HepG2 (cell line): ENCODE results near the gene CCDC85C. TPM values are rescaled to one million over a fixed set of nuclear protein-coding genes. Genes with fewer than 3 reads are reported as not detected.

Experiments used
- ATAC-seq: fragments of 200-7000 bp; cut with Tn5 transposase; 3 replicates; pipeline ENCODE4 v1.9.1; 2020; ENCODE audit warnings: mild to moderate bottlenecking, moderate library complexity
- BruUV-seq: library from RNA; stranded (reverse); fragments of 400-500 nt; replicated peaks from 2 replicates; lab custom pipeline; 2021; lab: Mats Ljungman, UMichigan
- CTCF ChIA-PET: fragments of 300-600 bp; formaldehyde crosslinking; extraction: SDS; loops from one replicate; lab custom pipeline; 2021; ENCODE audit warnings: low total read pairs, inconsistent platforms, low intra/inter-chr PET ratio; lab: Yijun Ruan, JAX
- POLR2A ChIA-PET: fragments of 350-600 bp; sonication (Branson Sonifier 250); formaldehyde crosslinking; loops from one replicate; lab custom pipeline; 2020; ENCODE audit warnings: antibody characterized with exemption, inconsistent platforms; lab: Yijun Ruan, JAX
- DNase-seq: peaks from one replicate; pipeline ENCODE4 v3.0.0-alpha.2; 2015; ENCODE audit warnings: low spot score
- FAIRE-seq: peaks from 3 replicates; lab custom pipeline; 2011; peaks lifted over from hg19 to GRCh38; lab: Jason Lieb, UNC
- H2AFZ ChIP-seq: one replicate; pipeline ENCODE4 v1.6.1; 2011; ENCODE audit warnings: low read length, inconsistent platforms
- H3K27ac ChIP-seq: fragments of 300-600 bp; 3 replicates; pipeline ENCODE4 v1.8.0; 2011; ENCODE audit warnings: mixed run types, mild to moderate bottlenecking, mixed read lengths, low read length, inconsistent platforms; ENCODE audit not compliant: insufficient read depth; ENCODE audit errors: extremely low read length
- H3K27me3 ChIP-seq, 2 experiments: fragments of 200-600 bp in 1 of 2; 2 replicates in 1 of 2; 3 replicates in 1 of 2; pipeline versions ENCODE4 v1.6.0 to v1.8.0; 2011; ENCODE audit warnings: low read length in 2 of 2, mild to moderate bottlenecking in 2 of 2, moderate library complexity in 2 of 2, inconsistent platforms in 1 of 2; ENCODE audit not compliant: insufficient read depth in 2 of 2, control insufficient read depth in 1 of 2
- H3K36me3 ChIP-seq, 2 experiments: fragments of 200-600 bp in 1 of 2; replicated peaks in 1 of 2; 2 replicates in 1 of 2; 3 replicates in 1 of 2; pipeline versions ENCODE4 v1.5.1 to v1.8.0; 2011; ENCODE audit warnings: low read length in 2 of 2, inconsistent platforms in 1 of 2; ENCODE audit not compliant: insufficient read depth in 2 of 2, control insufficient read depth in 1 of 2
- H3K4me1 ChIP-seq: 2 replicates; pipeline ENCODE4 v1.5.1; 2012; ENCODE audit warnings: low read length, inconsistent platforms; ENCODE audit not compliant: insufficient read depth
- H3K4me2 ChIP-seq: 2 replicates; pipeline ENCODE4 v1.6.0; 2011; ENCODE audit warnings: low read depth, low read length, inconsistent platforms
- H3K4me3 ChIP-seq, 3 experiments: fragments of 200-600 bp in 1 of 3; sonication (generic), shearing (Covaris generic) in 1 of 3; replicated peaks in 1 of 3; 2 replicates each; pipeline ENCODE4 v1.5.1; 2011 to 2016; ENCODE audit warnings: low read length in 3 of 3, inconsistent platforms in 2 of 3, low read depth in 2 of 3, mild to moderate bottlenecking in 2 of 3, control low read depth in 1 of 3, mixed read lengths in 1 of 3; ENCODE audit not compliant: insufficient read depth in 1 of 3
- H3K79me2 ChIP-seq: one replicate; pipeline ENCODE4 v1.6.1; 2011; ENCODE audit warnings: low read length, inconsistent platforms; ENCODE audit not compliant: insufficient read depth
- H3K9ac ChIP-seq: 2 replicates; pipeline ENCODE4 v1.6.0; 2011; ENCODE audit warnings: mild to moderate bottlenecking, low read depth, low read length, inconsistent platforms; ENCODE audit not compliant: insufficient read depth
- H3K9me3 ChIP-seq: 2 replicates; pipeline ENCODE4 v1.5.1; 2012; ENCODE audit warnings: mild to moderate bottlenecking, low read length
- H4K20me1 ChIP-seq: 2 replicates; pipeline ENCODE4 v1.6.0; 2011; ENCODE audit warnings: inconsistent platforms, mild to moderate bottlenecking, low read length, moderate library complexity; ENCODE audit not compliant: insufficient read depth
- ASH2L ChIP-seq: fragments of 300-600, 200-600 bp; sonication (generic); IDR thresholded peaks from 2 replicates; pipeline ENCODE4 v1.7.0; 2017; ENCODE audit warnings: low read depth, mild to moderate bottlenecking, moderate library complexity, mixed read lengths, low read length; ENCODE audit not compliant: insufficient read length
- FOSL1 ChIP-seq: sonication (generic); formaldehyde crosslinking; IDR thresholded peaks from 2 replicates; pipeline ENCODE4 v1.9.0; 2021; ENCODE audit warnings: missing genetic modification reagents, borderline replicate concordance
- LBX2 ChIP-seq: sonication (generic); formaldehyde crosslinking; IDR thresholded peaks from 2 replicates; pipeline ENCODE4 v1.5.0; 2020; ENCODE audit warnings: missing genetic modification reagents, mild to moderate bottlenecking, borderline replicate concordance
- MAX ChIP-seq: IDR thresholded peaks from 2 replicates; pipeline ENCODE4 v1.6.1; 2012; ENCODE audit warnings: inconsistent platforms
- NONO ChIP-seq, 2 experiments: fragments of 450-650 bp in 1 of 2; sonication (generic) in 1 of 2; formaldehyde crosslinking in 1 of 2; IDR thresholded peaks in 1 of 2; conservative IDR thresholded peaks in 1 of 2; 2 replicates each; pipeline versions ENCODE4 v1.6.1 to v1.8.0; 2017 to 2022; ENCODE audit warnings: mild to moderate bottlenecking in 1 of 2, missing genetic modification reagents in 1 of 2, moderate library complexity in 1 of 2
- TBX2 ChIP-seq: sonication (generic); formaldehyde crosslinking; IDR thresholded peaks from 2 replicates; pipeline ENCODE4 v1.5.0; 2020; ENCODE audit warnings: missing genetic modification reagents, mild to moderate bottlenecking, borderline replicate concordance
- YEATS4 ChIP-seq: sonication (generic); formaldehyde crosslinking; IDR thresholded peaks from 2 replicates; pipeline ENCODE4 v1.4.0; 2020; ENCODE audit warnings: missing genetic modification reagents, borderline replicate concordance
- ZFP36L1 ChIP-seq: sonication (generic); formaldehyde crosslinking; IDR thresholded peaks from 2 replicates; pipeline ENCODE4 v1.8.0; 2022; ENCODE audit warnings: mild to moderate bottlenecking, missing genetic modification reagents, moderate library complexity
- ZHX1 ChIP-seq: sonication (generic); formaldehyde crosslinking; IDR thresholded peaks from 2 replicates; pipeline ENCODE4 v1.8.1; 2022; ENCODE audit warnings: low read depth, mild to moderate bottlenecking, missing genetic modification reagents
- ZNF264 ChIP-seq: sonication (generic); formaldehyde crosslinking; IDR thresholded peaks from 2 replicates; pipeline ENCODE4 v1.4.0; 2020; ENCODE audit warnings: missing genetic modification reagents
- ZNF337 ChIP-seq: sonication (generic); formaldehyde crosslinking; IDR thresholded peaks from 2 replicates; pipeline ENCODE4 v1.5.1; 2020; ENCODE audit warnings: missing genetic modification reagents, low read depth, mild to moderate bottlenecking, borderline replicate concordance
- ZNF431 ChIP-seq: sonication (generic); formaldehyde crosslinking; IDR thresholded peaks from 2 replicates; pipeline ENCODE4 v1.9.0; 2022; ENCODE audit warnings: missing genetic modification reagents, low read depth, mild to moderate bottlenecking, borderline replicate concordance
- ZNF605 ChIP-seq: sonication (generic); formaldehyde crosslinking; IDR thresholded peaks from 2 replicates; pipeline ENCODE4 v1.8.0; 2022; ENCODE audit warnings: mild to moderate bottlenecking, missing genetic modification reagents
- ZNF703 ChIP-seq: sonication (generic); formaldehyde crosslinking; IDR thresholded peaks from 2 replicates; pipeline ENCODE4 v1.5.1; 2020; ENCODE audit warnings: missing genetic modification reagents, mild to moderate bottlenecking, moderate library complexity, borderline replicate concordance
- WGBS: methylation state at CpG from one replicate; pipeline ENCODE4 v1.1.6; 2017; ENCODE audit warnings: low lambda C conversion rate; 5-methylcytosine and 5-hydroxymethylcytosine counted together
- in situ Hi-C: cut with HindIII; loops from 2 replicates; pipeline ENCODE4 v1.10.0; 2017; ENCODE audit warnings: low pct_unique_long_range_greater_than_20kb; ENCODE audit not compliant: extremely low pct_ligation_motif_present
- intact Hi-C: fragments of 100-400 bp; cut with micrococcal nuclease; formaldehyde crosslinking; loops from one replicate; pipeline ENCODE4 v1.10.0; 2022; ENCODE audit not compliant: unreplicated experiment
- polyA plus RNA-seq, 8 experiments: library from polyadenylated mRNA; depleted of rRNA in 3 of 8; stranded (reverse) in 7 of 8; unstranded in 1 of 8; fragments of >200 nt; fragmentation: Illumina TruSeq in 4 of 8; extraction: Trizol in 4 of 8; gene quantifications; 2 replicates each; pipeline versions ENCODE4 v1.2.1 to v1.2.3, GENCODE V29; 2011 to 2016; ENCODE audit warnings: low read depth in 4 of 8, missing spikeins in 1 of 8, mixed read lengths in 1 of 8; ENCODE audit not compliant: insufficient read depth in 1 of 8
- total RNA-seq, 5 experiments: library from RNA; depleted of rRNA; stranded (reverse); fragments of >200 nt; fragmentation: Illumina TruSeq; extraction: Trizol; gene quantifications; 2 replicates each; pipeline ENCODE4 v1.2.3, GENCODE V29; 2016; ENCODE audit warnings: low read depth in 1 of 5

CCDC85C gene
- total and polyA plus RNA-seq, 2 of the 13 experiments (the other 11 are each of a cell fraction or from before 2014, with no cell fraction given): 18.8 to 43.8 TPM

- TF ChIP-seq ZHX1 (CRISPR knock-in tag) (no peak), ZFP36L1 (CRISPR knock-in tag) (0 out of 2 replicates have a peak, but pooled peaks have one; percentile 47), FOSL1 (CRISPR knock-in tag) (no peak), MAX (no peak; the same call in 1 of the 2 replicates)
Observed at GRCh38 chr14:99604278-99604765, 315 bp upstream of the CCDC85C start (continued).

- BruUV-seq: TSS peak; percentile 50
- peaks cover 59% of the 10 kb centered on the region for H3K79me2 ChIP-seq
- POLR2A ChIA-PET: interaction anchor here (1.2 to 8.6 kb wide), 6 partner anchors 29 to 122 kb away, joined by 4 to 101 read pairs (median 6); partner anchors contain the start of genes CCNK and SETD3
- no peak; the same call in 1 of the 2 replicates for TF ChIP-seq ZNF431
- 0 out of 2 replicates have a peak, but pooled peaks have one; percentile 33 for TF ChIP-seq ZNF605 (CRISPR knock-in tag)
- peak; percentile 14 for TF ChIP-seq ASH2L
- 0 out of 2 replicates have a peak, but pooled peaks have one; percentile 27 for TF ChIP-seq ZNF264 (CRISPR knock-in tag)
- no peak for TF ChIP-seq YEATS4 (CRISPR knock-in tag)
- no peak for TF ChIP-seq TBX2 (CRISPR knock-in tag)
- 0 out of 2 replicates have a peak, but pooled peaks have one; percentile 12 for TF ChIP-seq LBX2
- no peak; the same call in 1 of the 2 replicates for TF ChIP-seq ZNF337
- no peak for TF ChIP-seq NONO (IDR thresholded peaks at IDR 0.05)
- 0 out of 2 replicates have a peak, but pooled peaks have one; percentile 23 for TF ChIP-seq NONO (CRISPR knock-in tag; conservative IDR thresholded peaks at IDR 0.05)
- 0 out of 2 replicates have a peak, but pooled peaks have one; percentile 17 for TF ChIP-seq ZNF703 (CRISPR knock-in tag)
Observed at GRCh38 chr14:99602788-99603415, 1.1 kb downstream of the CCDC85C start.

More at GRCh38 chr14:99602788-99603415, 1.1 kb downstream of the CCDC85C start:
- FAIRE-seq (no peak), DNase-seq (no peak), ATAC-seq (no peak)
- Histone ChIP-seq H3K27me3 (no peaks in the 10 kb centered on the region; a peak in 1 of 5 replicates), H3K4me3 (peak overlapping the region; percentile 81 to 85 (median 84)), H3K4me1 (peaks cover 54% of the 10 kb centered on the region), H2AFZ (no peak overlapping the region), H3K27ac (peak overlapping the region; percentile 80), H3K9ac (peak overlapping the region; percentile 70), H3K36me3 (peaks cover 0 to 3% of the 10 kb centered on the region in 2 experiments; a peak in 1 of 5 replicates), H3K4me2 (peak overlapping the region; percentile 90), H3K9me3 (no peaks in the 10 kb centered on the region), H4K20me1 (peaks cover 27% of the 10 kb centered on the region)
- in situ Hi-C loops (loop anchor here (5.0 kb wide), 1 partner anchor 36 kb away; no protein-coding TSS in a partner anchor), intact Hi-C loops (no loop called here)
- CTCF ChIA-PET: no interaction called here
- 0% methylated on average over 4 of the region's 53 CpGs for WGBS
